HepG2 (cell line): Measurements from ENCODE around the gene DLG2. TPM values are rescaled to one million over a fixed set of nuclear protein-coding genes. Genes with fewer than 3 reads are reported as not detected.

Experiments used
- ATAC-seq: fragments of 200-7000 bp; cut with Tn5 transposase; 3 replicates; pipeline ENCODE4 v1.9.1; 2020; ENCODE audit warnings: mild to moderate bottlenecking, moderate library complexity
- BruUV-seq: library from RNA; stranded (reverse); fragments of 400-500 nt; replicated peaks from 2 replicates; lab custom pipeline; 2021; lab: Mats Ljungman, UMichigan
- CTCF ChIA-PET: fragments of 300-600 bp; formaldehyde crosslinking; extraction: SDS; loops from one replicate; lab custom pipeline; 2021; ENCODE audit warnings: low total read pairs, inconsistent platforms, low intra/inter-chr PET ratio; lab: Yijun Ruan, JAX
- POLR2A ChIA-PET: fragments of 350-600 bp; sonication (Branson Sonifier 250); formaldehyde crosslinking; loops from one replicate; lab custom pipeline; 2020; ENCODE audit warnings: antibody characterized with exemption, inconsistent platforms; lab: Yijun Ruan, JAX
- DNase-seq: peaks from one replicate; pipeline ENCODE4 v3.0.0-alpha.2; 2015; ENCODE audit warnings: low spot score
- FAIRE-seq: peaks from 3 replicates; lab custom pipeline; 2011; peaks lifted over from hg19 to GRCh38; lab: Jason Lieb, UNC
- H2AFZ ChIP-seq: one replicate; pipeline ENCODE4 v1.6.1; 2011; ENCODE audit warnings: low read length, inconsistent platforms
- H3K27ac ChIP-seq: fragments of 300-600 bp; 3 replicates; pipeline ENCODE4 v1.8.0; 2011; ENCODE audit warnings: mixed run types, mild to moderate bottlenecking, mixed read lengths, low read length, inconsistent platforms; ENCODE audit not compliant: insufficient read depth; ENCODE audit errors: extremely low read length
- H3K27me3 ChIP-seq, 2 experiments: fragments of 200-600 bp in 1 of 2; 2 replicates in 1 of 2; 3 replicates in 1 of 2; pipeline versions ENCODE4 v1.6.0 to v1.8.0; 2011; ENCODE audit warnings: low read length in 2 of 2, mild to moderate bottlenecking in 2 of 2, moderate library complexity in 2 of 2, inconsistent platforms in 1 of 2; ENCODE audit not compliant: insufficient read depth in 2 of 2, control insufficient read depth in 1 of 2
- H3K36me3 ChIP-seq, 2 experiments: fragments of 200-600 bp in 1 of 2; replicated peaks in 1 of 2; 2 replicates in 1 of 2; 3 replicates in 1 of 2; pipeline versions ENCODE4 v1.5.1 to v1.8.0; 2011; ENCODE audit warnings: low read length in 2 of 2, inconsistent platforms in 1 of 2; ENCODE audit not compliant: insufficient read depth in 2 of 2, control insufficient read depth in 1 of 2
- H3K4me1 ChIP-seq: 2 replicates; pipeline ENCODE4 v1.5.1; 2012; ENCODE audit warnings: low read length, inconsistent platforms; ENCODE audit not compliant: insufficient read depth
- H3K4me2 ChIP-seq: 2 replicates; pipeline ENCODE4 v1.6.0; 2011; ENCODE audit warnings: low read depth, low read length, inconsistent platforms
- H3K4me3 ChIP-seq, 3 experiments: fragments of 200-600 bp in 1 of 3; sonication (generic), shearing (Covaris generic) in 1 of 3; replicated peaks in 1 of 3; 2 replicates each; pipeline ENCODE4 v1.5.1; 2011 to 2016; ENCODE audit warnings: low read length in 3 of 3, inconsistent platforms in 2 of 3, low read depth in 2 of 3, mild to moderate bottlenecking in 2 of 3, control low read depth in 1 of 3, mixed read lengths in 1 of 3; ENCODE audit not compliant: insufficient read depth in 1 of 3
- H3K79me2 ChIP-seq: one replicate; pipeline ENCODE4 v1.6.1; 2011; ENCODE audit warnings: low read length, inconsistent platforms; ENCODE audit not compliant: insufficient read depth
- H3K9ac ChIP-seq: 2 replicates; pipeline ENCODE4 v1.6.0; 2011; ENCODE audit warnings: mild to moderate bottlenecking, low read depth, low read length, inconsistent platforms; ENCODE audit not compliant: insufficient read depth
- H3K9me3 ChIP-seq: 2 replicates; pipeline ENCODE4 v1.5.1; 2012; ENCODE audit warnings: mild to moderate bottlenecking, low read length
- H4K20me1 ChIP-seq: 2 replicates; pipeline ENCODE4 v1.6.0; 2011; ENCODE audit warnings: inconsistent platforms, mild to moderate bottlenecking, low read length, moderate library complexity; ENCODE audit not compliant: insufficient read depth
- HMG20A ChIP-seq: IDR thresholded peaks from 2 replicates; pipeline ENCODE4 v1.6.1; 2016; ENCODE audit warnings: borderline replicate concordance
- JUND ChIP-seq: sonication (generic); formaldehyde crosslinking; IDR thresholded peaks from 2 replicates; pipeline ENCODE4 v1.8.0; 2022; ENCODE audit warnings: mild to moderate bottlenecking, missing genetic modification reagents
- MIXL1 ChIP-seq: IDR thresholded peaks from 2 replicates; pipeline ENCODE4 v1.6.1; 2016
- NFKB2 ChIP-seq: sonication (generic); formaldehyde crosslinking; IDR thresholded peaks from 2 replicates; pipeline ENCODE4 v1.4.0; 2020; ENCODE audit warnings: missing genetic modification reagents, borderline replicate concordance
- SOX13 ChIP-seq, 3 experiments: fragments of 450-650 bp in 1 of 3; sonication (generic) in 1 of 3; formaldehyde crosslinking in 1 of 3; IDR thresholded peaks in 2 of 3; conservative IDR thresholded peaks in 1 of 3; 2 replicates each; pipeline versions ENCODE4 v1.5.0 to v1.6.1; 2016 to 2020; ENCODE audit warnings: antibody characterized with exemption in 1 of 3, mild to moderate bottlenecking in 1 of 3, missing compliant biosample characterization in 1 of 3, missing genetic modification reagents in 1 of 3, moderate library complexity in 1 of 3
- ZFP90 ChIP-seq: sonication (generic); formaldehyde crosslinking; IDR thresholded peaks from 2 replicates; pipeline ENCODE4 v1.8.0; 2022; ENCODE audit warnings: missing genetic modification reagents, mild to moderate bottlenecking, inconsistent platforms, borderline replicate concordance
- ZNF350 ChIP-seq: sonication (generic); formaldehyde crosslinking; IDR thresholded peaks from 2 replicates; pipeline ENCODE4 v1.4.0; 2020; ENCODE audit warnings: mild to moderate bottlenecking, low read depth, missing genetic modification reagents, borderline replicate concordance
- ZNF530 ChIP-seq: sonication (generic); formaldehyde crosslinking; IDR thresholded peaks from 2 replicates; pipeline ENCODE4 v1.5.0; 2020; ENCODE audit warnings: low read depth, mild to moderate bottlenecking, missing genetic modification reagents
- ZNF629 ChIP-seq: sonication (generic); formaldehyde crosslinking; conservative IDR thresholded peaks from 2 replicates; pipeline ENCODE4 v1.5.0; 2020; ENCODE audit warnings: missing genetic modification reagents
- WGBS: methylation state at CpG from one replicate; pipeline ENCODE4 v1.1.6; 2017; ENCODE audit warnings: low lambda C conversion rate; 5-methylcytosine and 5-hydroxymethylcytosine counted together
- in situ Hi-C: cut with HindIII; loops from 2 replicates; pipeline ENCODE4 v1.10.0; 2017; ENCODE audit warnings: low pct_unique_long_range_greater_than_20kb; ENCODE audit not compliant: extremely low pct_ligation_motif_present
- intact Hi-C: fragments of 100-400 bp; cut with micrococcal nuclease; formaldehyde crosslinking; loops from one replicate; pipeline ENCODE4 v1.10.0; 2022; ENCODE audit not compliant: unreplicated experiment
- polyA plus RNA-seq, 8 experiments: library from polyadenylated mRNA; depleted of rRNA in 3 of 8; stranded (reverse) in 7 of 8; unstranded in 1 of 8; fragments of >200 nt; fragmentation: Illumina TruSeq in 4 of 8; extraction: Trizol in 4 of 8; gene quantifications; 2 replicates each; pipeline versions ENCODE4 v1.2.1 to v1.2.3, GENCODE V29; 2011 to 2016; ENCODE audit warnings: low read depth in 4 of 8, missing spikeins in 1 of 8, mixed read lengths in 1 of 8; ENCODE audit not compliant: insufficient read depth in 1 of 8
- total RNA-seq, 5 experiments: library from RNA; depleted of rRNA; stranded (reverse); fragments of >200 nt; fragmentation: Illumina TruSeq; extraction: Trizol; gene quantifications; 2 replicates each; pipeline ENCODE4 v1.2.3, GENCODE V29; 2016; ENCODE audit warnings: low read depth in 1 of 5
- TF ChIP-seq, protein P1 (sequence below): sonication (generic); formaldehyde crosslinking; IDR thresholded peaks from 2 replicates; pipeline ENCODE4 v1.9.0; 2021; ENCODE audit warnings: mild to moderate bottlenecking, missing genetic modification reagents

DLG2 gene
- total and polyA plus RNA-seq, 2 of the 13 experiments (the other 11 are each of a cell fraction or from before 2014, with no cell fraction given), result 0.46 to 1.0 TPM

DNA sequence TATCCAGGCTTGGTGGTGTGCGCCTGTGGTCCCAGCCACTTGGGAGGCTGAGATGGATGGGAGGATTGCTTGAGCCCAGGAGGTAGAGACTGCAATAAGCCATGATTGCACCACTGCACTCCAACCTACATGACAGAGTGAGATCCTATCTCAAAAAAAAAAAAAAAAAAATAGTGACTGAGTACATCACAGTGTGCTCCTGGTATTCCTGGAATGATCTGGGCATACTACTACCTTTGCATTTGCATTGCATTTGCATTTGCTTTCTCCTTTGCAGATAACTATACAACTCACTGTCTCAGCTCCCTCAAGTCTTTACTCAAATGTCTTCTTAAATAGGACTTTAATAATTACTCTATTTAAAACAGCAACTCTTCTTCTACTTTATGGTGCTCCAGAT is 51.8 kb downstream of the DLG2 start:
- Histone ChIP-seq H3K4me3 (no peak overlapping the region), H4K20me1 (no peaks in the 10 kb centered on the region), H3K4me2 (no peak overlapping the region), H3K27me3 (no peaks in the 10 kb centered on the region), H2AFZ (no peak overlapping the region), H3K9ac (no peak overlapping the region), H3K9me3 (no peaks in the 10 kb centered on the region), H3K4me1 (no peaks in the 10 kb centered on the region), H3K36me3 (no peaks in the 10 kb centered on the region), H3K27ac (no peak overlapping the region), H3K79me2 (no peaks in the 10 kb centered on the region)
- CTCF ChIA-PET, result no interaction called here
- no TSS peak for BruUV-seq
- in situ Hi-C loops (loop anchor here (25.0 kb wide), 1 partner anchor 788 kb away; no protein-coding TSS in a partner anchor), intact Hi-C loops (no loop called here)
- no peak for TF ChIP-seq JUND (CRISPR knock-in tag)
- no peak for TF ChIP-seq HMG20A (CRISPR knock-in tag)
- no peak for TF ChIP-seq ZNF350 (CRISPR knock-in tag)
- TF ChIP-seq MIXL1 (CRISPR knock-in tag), result no peak
- TF ChIP-seq ZFP90 (CRISPR knock-in tag), result no peak
- TF ChIP-seq ZNF629 (CRISPR knock-in tag), result no peak
- no peak for TF ChIP-seq NFKB2
- TF ChIP-seq ZNF530 (CRISPR knock-in tag), result no peak
- no peak for TF ChIP-seq SOX13 (IDR thresholded peaks at IDR 0.05)
- TF ChIP-seq SOX13 (CRISPR knock-in tag; conservative IDR thresholded peaks at IDR 0.05 in 1 of 2, IDR thresholded peaks at IDR 0.05 in 1 of 2), result no peak
- TF ChIP-seq, protein P1, sequence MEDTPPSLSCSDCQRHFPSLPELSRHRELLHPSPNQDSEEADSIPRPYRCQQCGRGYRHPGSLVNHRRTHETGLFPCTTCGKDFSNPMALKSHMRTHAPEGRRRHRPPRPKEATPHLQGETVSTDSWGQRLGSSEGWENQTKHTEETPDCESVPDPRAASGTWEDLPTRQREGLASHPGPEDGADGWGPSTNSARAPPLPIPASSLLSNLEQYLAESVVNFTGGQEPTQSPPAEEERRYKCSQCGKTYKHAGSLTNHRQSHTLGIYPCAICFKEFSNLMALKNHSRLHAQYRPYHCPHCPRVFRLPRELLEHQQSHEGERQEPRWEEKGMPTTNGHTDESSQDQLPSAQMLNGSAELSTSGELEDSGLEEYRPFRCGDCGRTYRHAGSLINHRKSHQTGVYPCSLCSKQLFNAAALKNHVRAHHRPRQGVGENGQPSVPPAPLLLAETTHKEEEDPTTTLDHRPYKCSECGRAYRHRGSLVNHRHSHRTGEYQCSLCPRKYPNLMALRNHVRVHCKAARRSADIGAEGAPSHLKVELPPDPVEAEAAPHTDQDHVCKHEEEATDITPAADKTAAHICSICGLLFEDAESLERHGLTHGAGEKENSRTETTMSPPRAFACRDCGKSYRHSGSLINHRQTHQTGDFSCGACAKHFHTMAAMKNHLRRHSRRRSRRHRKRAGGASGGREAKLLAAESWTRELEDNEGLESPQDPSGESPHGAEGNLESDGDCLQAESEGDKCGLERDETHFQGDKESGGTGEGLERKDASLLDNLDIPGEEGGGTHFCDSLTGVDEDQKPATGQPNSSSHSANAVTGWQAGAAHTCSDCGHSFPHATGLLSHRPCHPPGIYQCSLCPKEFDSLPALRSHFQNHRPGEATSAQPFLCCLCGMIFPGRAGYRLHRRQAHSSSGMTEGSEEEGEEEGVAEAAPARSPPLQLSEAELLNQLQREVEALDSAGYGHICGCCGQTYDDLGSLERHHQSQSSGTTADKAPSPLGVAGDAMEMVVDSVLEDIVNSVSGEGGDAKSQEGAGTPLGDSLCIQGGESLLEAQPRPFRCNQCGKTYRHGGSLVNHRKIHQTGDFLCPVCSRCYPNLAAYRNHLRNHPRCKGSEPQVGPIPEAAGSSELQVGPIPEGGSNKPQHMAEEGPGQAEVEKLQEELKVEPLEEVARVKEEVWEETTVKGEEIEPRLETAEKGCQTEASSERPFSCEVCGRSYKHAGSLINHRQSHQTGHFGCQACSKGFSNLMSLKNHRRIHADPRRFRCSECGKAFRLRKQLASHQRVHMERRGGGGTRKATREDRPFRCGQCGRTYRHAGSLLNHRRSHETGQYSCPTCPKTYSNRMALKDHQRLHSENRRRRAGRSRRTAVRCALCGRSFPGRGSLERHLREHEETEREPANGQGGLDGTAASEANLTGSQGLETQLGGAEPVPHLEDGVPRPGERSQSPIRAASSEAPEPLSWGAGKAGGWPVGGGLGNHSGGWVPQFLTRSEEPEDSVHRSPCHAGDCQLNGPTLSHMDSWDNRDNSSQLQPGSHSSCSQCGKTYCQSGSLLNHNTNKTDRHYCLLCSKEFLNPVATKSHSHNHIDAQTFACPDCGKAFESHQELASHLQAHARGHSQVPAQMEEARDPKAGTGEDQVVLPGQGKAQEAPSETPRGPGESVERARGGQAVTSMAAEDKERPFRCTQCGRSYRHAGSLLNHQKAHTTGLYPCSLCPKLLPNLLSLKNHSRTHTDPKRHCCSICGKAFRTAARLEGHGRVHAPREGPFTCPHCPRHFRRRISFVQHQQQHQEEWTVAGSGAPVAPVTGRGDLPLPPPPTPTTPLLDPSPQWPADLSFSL (CRISPR knock-in tag), result no peak
- ATAC-seq, result no peak
- 64% methylated on average over 1 of the region's 1 CpG for WGBS
- DNase-seq, result no peak
- POLR2A ChIA-PET, result no interaction called here
- no peak for FAIRE-seq
